Glutamatergic neuron (in vitro differentiated cells): ENCODE data around the gene BLOC1S3. TPM values are rescaled to one million over a fixed set of nuclear protein-coding genes. Genes with fewer than 3 reads are reported as not detected.
"Not testable (repeated sequence)": the region's sequence is repeated elsewhere in the genome, so short reads cannot be mapped to it uniquely, and the experiment has no call there.

ENCODE experiments used
- DNase-seq: peaks from one replicate; pipeline ENCODE4 v3.0.0; 2022
- H3K27ac Mint-ChIP-seq: one replicate; pipeline ENCODE4 v1.8.0; 2020; ENCODE audit warnings: mild to moderate bottlenecking, mixed read lengths, inconsistent platforms; ENCODE audit not compliant: unreplicated experiment
- H3K27me3 Mint-ChIP-seq: one replicate; pipeline ENCODE4 v1.8.0; 2020; ENCODE audit warnings: mild to moderate bottlenecking, moderate library complexity, mixed read lengths, inconsistent platforms; ENCODE audit not compliant: unreplicated experiment
- H3K36me3 Mint-ChIP-seq: one replicate; pipeline ENCODE4 v1.8.0; 2020; ENCODE audit warnings: mild to moderate bottlenecking, mixed read lengths, inconsistent platforms; ENCODE audit not compliant: unreplicated experiment
- H3K4me1 Mint-ChIP-seq: one replicate; pipeline ENCODE4 v1.8.0; 2020; ENCODE audit warnings: mild to moderate bottlenecking, low read depth, mixed read lengths, inconsistent platforms; ENCODE audit not compliant: unreplicated experiment
- H3K4me3 Mint-ChIP-seq: one replicate; pipeline ENCODE4 v1.8.0; 2020; ENCODE audit warnings: mild to moderate bottlenecking, mixed read lengths, inconsistent platforms; ENCODE audit not compliant: unreplicated experiment
- H3K9me3 Mint-ChIP-seq: one replicate; pipeline ENCODE4 v1.8.0; 2020; ENCODE audit warnings: mild to moderate bottlenecking, moderate library complexity, mixed read lengths, inconsistent platforms; ENCODE audit not compliant: unreplicated experiment
- CTCF ChIP-seq: fragments of 200-600 bp; sonication (generic); IDR thresholded peaks from one replicate; pipeline ENCODE4 v1.5.0; 2021; ENCODE audit not compliant: partially characterized antibody, unreplicated experiment
- total RNA-seq: library from RNA; stranded (reverse); fragmentation: NEBNext Ultra II Directional; extraction: Animal tissue kit (Norgen Biotek cat#: 25700); gene quantifications from one replicate; pipeline ENCODE4 v1.2.1, GENCODE V29; 2021; ENCODE audit not compliant: unreplicated experiment

Gene BLOC1S3
- total RNA-seq, 1 donor from 2014 or later: 8.1 TPM

- Mint-ChIP-seq H3K27me3 (peaks cover 7% of the 10 kb centered on the region), H3K4me3 (peak overlapping the region; percentile 3), H3K4me1 (no peaks in the 10 kb centered on the region), H3K27ac (no peak overlapping the region), H3K9me3 (no peaks in the 10 kb centered on the region), H3K36me3 (no peaks in the 10 kb centered on the region)
- no peak for TF ChIP-seq CTCF
- DNase-seq: no peak
Observed at GRCh38 chr19:45222724-45223123, 44.1 kb downstream of the BLOC1S3 start.

GRCh38 chr19:45223879-45224278 lies 45.3 kb downstream of the BLOC1S3 start:
- H3K27ac Mint-ChIP-seq: no peak overlapping the region
- H3K36me3 Mint-ChIP-seq: no peaks in the 10 kb centered on the region
- peaks cover 2% of the 10 kb centered on the region for H3K27me3 Mint-ChIP-seq
- H3K4me3 Mint-ChIP-seq: no peak overlapping the region
- H3K9me3 Mint-ChIP-seq: no peaks in the 10 kb centered on the region
- no peaks in the 10 kb centered on the region for H3K4me1 Mint-ChIP-seq
- DNase-seq: no peak
- no peak for TF ChIP-seq CTCF

GRCh38 chr19:45224645-45225044 lies 46.1 kb downstream of the BLOC1S3 start:
- no peak overlapping the region for H3K4me3 Mint-ChIP-seq
- no peaks in the 10 kb centered on the region for H3K9me3 Mint-ChIP-seq
- no peaks in the 10 kb centered on the region for H3K36me3 Mint-ChIP-seq
- no peaks in the 10 kb centered on the region for H3K4me1 Mint-ChIP-seq
- DNase-seq: no peak
- peaks cover 2% of the 10 kb centered on the region for H3K27me3 Mint-ChIP-seq
- TF ChIP-seq CTCF: no peak
- H3K27ac Mint-ChIP-seq: no peak overlapping the region

- not testable (repeated sequence) for DNase-seq, H3K36me3 Mint-ChIP-seq
- H3K27me3 Mint-ChIP-seq: peaks cover 14% of the 10 kb centered on the region
Observed at GRCh38 chr19:45229056-45229455, 50.5 kb downstream of the BLOC1S3 start.

More at GRCh38 chr19:45229056-45229455, 50.5 kb downstream of the BLOC1S3 start:
- not testable (repeated sequence) for H3K4me3 Mint-ChIP-seq, H3K4me1 Mint-ChIP-seq, H3K9me3 Mint-ChIP-seq, H3K27ac Mint-ChIP-seq

Other genes with a start within 250 kb of the BLOC1S3 start
- gene APOC4, start 236.5 kb upstream of the BLOC1S3 start, total RNA-seq: not detected
- not detected for gene APOC2, start 232.7 kb upstream of the BLOC1S3 start, total RNA-seq
- 102 TPM for gene CLPTM1, start 223.4 kb upstream of the BLOC1S3 start, total RNA-seq
- 1.2 TPM for gene RELB, start 177.3 kb upstream of the BLOC1S3 start, total RNA-seq
- gene CLASRP, start 139.7 kb upstream of the BLOC1S3 start, total RNA-seq: 127 TPM
- gene ZNF296, start 102.3 kb upstream of the BLOC1S3 start, total RNA-seq: 6.3 TPM
- gene GEMIN7, start 99.5 kb upstream of the BLOC1S3 start, total RNA-seq: 49.1 TPM
- 49.5 TPM for gene PPP1R37, start 85.6 kb upstream of the BLOC1S3 start, total RNA-seq
- 1.2 TPM for gene NKPD1, start 17.8 kb upstream of the BLOC1S3 start, total RNA-seq
- gene TRAPPC6A, start 547 bp upstream of the BLOC1S3 start, total RNA-seq: 31.6 TPM
- not detected for gene EXOC3L2, start 66.6 kb downstream of the BLOC1S3 start, total RNA-seq
- gene MARK4, start 72.5 kb downstream of the BLOC1S3 start, total RNA-seq: 110 TPM
- 0.42 TPM for gene CKM, start 144.1 kb downstream of the BLOC1S3 start, total RNA-seq
- not detected for gene KLC3, start 162.0 kb downstream of the BLOC1S3 start, total RNA-seq
- gene ERCC2, start 191.8 kb downstream of the BLOC1S3 start, total RNA-seq: 52.9 TPM
- 0.93 TPM for gene PPP1R13L, start 226.3 kb downstream of the BLOC1S3 start, total RNA-seq
- gene POLR1G, start 227.9 kb downstream of the BLOC1S3 start, total RNA-seq: 4.3 TPM
- gene ERCC1, start 245.1 kb downstream of the BLOC1S3 start, total RNA-seq: 65.7 TPM